Liver (tissue), 9 donors: ENCODE data around the gene NEDD4. TPM values are rescaled to one million over a fixed set of nuclear protein-coding genes. Genes with fewer than 3 reads are reported as not detected.

Experiments
- DNase-seq: peaks from one replicate; pipeline ENCODE4 v3.0.0-alpha.2; 2017; ENCODE audit warnings: low spot score
- H3K27ac ChIP-seq, 2 donors: one replicate each; pipeline ENCODE4 v1.7.0; 2013; ENCODE audit warnings: inconsistent platforms in 2 of 2, low read length in 2 of 2, control low read depth in 1 of 2, low read depth in 1 of 2, mild to moderate bottlenecking in 1 of 2
- H3K27me3 ChIP-seq, 4 donors: one replicate each; pipeline versions ENCODE4 v1.6.1 to v1.7.0; 2013; ENCODE audit warnings: low read length in 3 of 4, inconsistent platforms in 1 of 4, mild to moderate bottlenecking in 1 of 4, moderate library complexity in 1 of 4; ENCODE audit not compliant: control insufficient read depth in 4 of 4, insufficient read depth in 4 of 4
- H3K36me3 ChIP-seq, 4 donors: one replicate each; pipeline versions ENCODE4 v1.6.1 to v1.7.0; 2013; ENCODE audit warnings: low read length in 3 of 4, mild to moderate bottlenecking in 3 of 4, low read depth in 1 of 4, moderate library complexity in 1 of 4; ENCODE audit not compliant: control insufficient read depth in 4 of 4, insufficient read depth in 3 of 4
- H3K4me1 ChIP-seq, 4 donors: one replicate each; pipeline versions ENCODE4 v1.6.1 to v1.7.0; 2013; ENCODE audit warnings: low read length in 3 of 4, mild to moderate bottlenecking in 3 of 4, moderate library complexity in 1 of 4; ENCODE audit not compliant: control insufficient read depth in 4 of 4, insufficient read depth in 4 of 4
- H3K4me3 ChIP-seq, 3 donors: one replicate each; pipeline versions ENCODE4 v1.6.1 to v1.7.0; 2013; ENCODE audit warnings: low read length in 3 of 3, control low read depth in 1 of 3, low read depth in 1 of 3, mild to moderate bottlenecking in 1 of 3
- H3K9ac ChIP-seq, 2 donors: one replicate each; pipeline ENCODE4 v1.7.0; 2013; ENCODE audit warnings: low read length in 2 of 2, mild to moderate bottlenecking in 2 of 2, moderate library complexity in 2 of 2, control low read depth in 1 of 2, low read depth in 1 of 2
- H3K9me3 ChIP-seq, 4 donors: one replicate each; pipeline versions ENCODE4 v1.6.1 to v1.7.0; 2013; ENCODE audit warnings: low read length in 3 of 4; ENCODE audit not compliant: control insufficient read depth in 4 of 4
- CTCF ChIP-seq: fragments of 150-350 bp; IDR thresholded peaks from 2 replicates; pipeline ENCODE4 v1.5.1; 2017; ENCODE audit warnings: improper control_type of control experiment, low read depth, low read length; ENCODE audit not compliant: missing input control
- EGR1 ChIP-seq, 2 donors: IDR thresholded peaks; 2 replicates each; pipeline ENCODE4 v1.6.1; 2016 to 2018; ENCODE audit warnings: antibody characterized with exemption in 2 of 2, low read depth in 2 of 2
- FOXA1 ChIP-seq: IDR thresholded peaks from 2 replicates; pipeline ENCODE4 v1.6.1; 2016; ENCODE audit warnings: antibody characterized with exemption
- FOXA2 ChIP-seq: IDR thresholded peaks from 2 replicates; pipeline ENCODE4 v1.6.1; 2016; ENCODE audit warnings: antibody characterized with exemption
- GABPA ChIP-seq, 2 donors: IDR thresholded peaks in 1 of 2; conservative IDR thresholded peaks in 1 of 2; 2 replicates each; pipeline ENCODE4 v1.6.1; 2016; ENCODE audit warnings: antibody characterized with exemption in 2 of 2, mild to moderate bottlenecking in 1 of 2, moderate library complexity in 1 of 2
- HNF4A ChIP-seq, 2 donors: conservative IDR thresholded peaks; 2 replicates each; pipeline ENCODE4 v1.6.1; 2016; ENCODE audit warnings: antibody characterized with exemption in 2 of 2, mild to moderate bottlenecking in 2 of 2
- HNF4G ChIP-seq: IDR thresholded peaks from 2 replicates; pipeline ENCODE4 v1.6.1; 2016; ENCODE audit warnings: antibody characterized with exemption
- JUND ChIP-seq, 2 donors: IDR thresholded peaks; 2 replicates each; pipeline ENCODE4 v1.6.1; 2016; ENCODE audit warnings: antibody characterized with exemption in 2 of 2
- NR2F2 ChIP-seq: IDR thresholded peaks from 2 replicates; pipeline ENCODE4 v1.6.1; 2016; ENCODE audit warnings: antibody characterized with exemption
- RAD21 ChIP-seq, 2 donors: IDR thresholded peaks; 2 replicates each; pipeline ENCODE4 v1.6.1; 2016; ENCODE audit warnings: antibody characterized with exemption in 2 of 2, mild to moderate bottlenecking in 2 of 2
- REST ChIP-seq: IDR thresholded peaks from 2 replicates; pipeline ENCODE4 v1.6.1; 2016; ENCODE audit warnings: antibody characterized with exemption, mild to moderate bottlenecking
- RXRA ChIP-seq, 2 donors: IDR thresholded peaks; 2 replicates each; pipeline ENCODE4 v1.6.1; 2017 to 2018; ENCODE audit warnings: antibody characterized with exemption in 2 of 2, mild to moderate bottlenecking in 1 of 2
- SP1 ChIP-seq: IDR thresholded peaks from 2 replicates; pipeline ENCODE4 v1.6.1; 2018; ENCODE audit warnings: antibody characterized with exemption, mild to moderate bottlenecking
- TAF1 ChIP-seq: conservative IDR thresholded peaks from 2 replicates; pipeline ENCODE4 v1.6.1; 2016; ENCODE audit warnings: antibody characterized with exemption, mild to moderate bottlenecking
- YY1 ChIP-seq: IDR thresholded peaks from 2 replicates; pipeline ENCODE4 v1.6.1; 2016; ENCODE audit warnings: antibody characterized with exemption, mild to moderate bottlenecking
- WGBS: extraction: QIAGEN DNeasy Blood & Tissue Kit; methylation state at CpG from one replicate; pipeline ENCODE4 v1.1.7; 2013; 5-methylcytosine and 5-hydroxymethylcytosine counted together
- polyA plus RNA-seq, 2 donors: library from polyadenylated mRNA; stranded (reverse) in 1 of 2; unstranded in 1 of 2; fragments of 200-250 nt in 1 of 2; fragments of >200 nt in 1 of 2; fragmentation: Nextera tagmentation in 1 of 2; extraction: Ambion mirVana in 1 of 2; gene quantifications; one replicate each; pipeline versions ENCODE4 v1.2.1 to v1.2.3, GENCODE V29; 2013 to 2015
- total RNA-seq, 2 donors: library from RNA; depleted of rRNA; stranded (reverse); fragments of >200 nt; gene quantifications; one replicate each; pipeline ENCODE4 v1.2.3, GENCODE V29; 2014
- TF ChIP-seq, protein P1 (sequence below): IDR thresholded peaks from 2 replicates; pipeline ENCODE4 v1.6.1; 2016; ENCODE audit warnings: antibody characterized with exemption
- TF ChIP-seq, protein P2 (sequence below): IDR thresholded peaks from 2 replicates; pipeline ENCODE4 v1.6.1; 2016; ENCODE audit warnings: antibody characterized with exemption
- TF ChIP-seq, protein P3 (sequence below): IDR thresholded peaks from 2 replicates; pipeline ENCODE4 v1.6.1; 2016; ENCODE audit warnings: antibody characterized with exemption
- donor health status: healthy.
- donor health status: healthy.
- donor health status: healthy.
- donor health status: healthy.
- donor health status: healthy.

NEDD4 gene
- total and polyA plus RNA-seq, 4 donors = 9.1 to 17.5 (median 12.4) TPM

DNA sequence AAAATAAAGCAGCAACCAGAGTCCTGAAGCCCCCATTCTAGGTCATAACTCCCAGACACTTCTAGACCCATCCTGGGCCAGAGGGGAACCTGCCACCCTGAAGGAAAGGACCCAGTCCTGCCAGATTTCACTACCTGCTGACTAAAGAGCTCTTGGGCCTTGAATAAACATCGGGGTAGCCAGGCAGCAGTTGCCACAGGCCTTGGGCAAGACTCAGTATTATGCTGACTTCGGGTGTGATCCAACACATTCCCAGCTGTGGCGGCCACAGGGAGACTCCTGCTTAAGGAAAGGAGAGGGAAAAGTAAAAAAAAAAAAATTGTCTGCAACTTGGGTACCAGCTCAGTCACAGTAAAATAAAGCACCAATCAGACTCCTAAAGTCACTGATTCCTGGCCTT, 23.8 kb downstream of the NEDD4 start:
- H3K9me3 ChIP-seq = no peaks in the 10 kb centered on the region
- no peak for DNase-seq
- H3K27me3 ChIP-seq = no peaks in the 10 kb centered on the region
- H3K4me1 ChIP-seq = no peaks in the 10 kb centered on the region
- no peak overlapping the region for H3K4me3 ChIP-seq
- H3K36me3 ChIP-seq = peaks cover 0 to 2% (median 0%) of the 10 kb centered on the region in 4 donors
- WGBS = 85% methylated on average over 3 of the region's 3 CpGs
- no peak overlapping the region for H3K27ac ChIP-seq
- TF ChIP-seq NR2F2 (no peak), FOXA1 (no peak), RAD21 (IDR thresholded peaks at IDR 0.05) (no peak), JUND (IDR thresholded peaks at IDR 0.05) (no peak), TAF1 (no peak), FOXA2 (no peak), YY1 (no peak), REST (no peak), CTCF (no peak), EGR1 (IDR thresholded peaks at IDR 0.05; ENCODE audit: low read depth in 2 of 2) (no peak), RXRA (IDR thresholded peaks at IDR 0.05) (no peak), HNF4G (no peak), SP1 (no peak), HNF4A (conservative IDR thresholded peaks at IDR 0.05) (no peak), GABPA (IDR thresholded peaks at IDR 0.05 in 1 of 2, conservative IDR thresholded peaks at IDR 0.05 in 1 of 2) (no peak)
- TF ChIP-seq, protein P1, sequence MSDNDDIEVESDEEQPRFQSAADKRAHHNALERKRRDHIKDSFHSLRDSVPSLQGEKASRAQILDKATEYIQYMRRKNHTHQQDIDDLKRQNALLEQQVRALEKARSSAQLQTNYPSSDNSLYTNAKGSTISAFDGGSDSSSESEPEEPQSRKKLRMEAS = no peak
- TF ChIP-seq, protein P2, sequence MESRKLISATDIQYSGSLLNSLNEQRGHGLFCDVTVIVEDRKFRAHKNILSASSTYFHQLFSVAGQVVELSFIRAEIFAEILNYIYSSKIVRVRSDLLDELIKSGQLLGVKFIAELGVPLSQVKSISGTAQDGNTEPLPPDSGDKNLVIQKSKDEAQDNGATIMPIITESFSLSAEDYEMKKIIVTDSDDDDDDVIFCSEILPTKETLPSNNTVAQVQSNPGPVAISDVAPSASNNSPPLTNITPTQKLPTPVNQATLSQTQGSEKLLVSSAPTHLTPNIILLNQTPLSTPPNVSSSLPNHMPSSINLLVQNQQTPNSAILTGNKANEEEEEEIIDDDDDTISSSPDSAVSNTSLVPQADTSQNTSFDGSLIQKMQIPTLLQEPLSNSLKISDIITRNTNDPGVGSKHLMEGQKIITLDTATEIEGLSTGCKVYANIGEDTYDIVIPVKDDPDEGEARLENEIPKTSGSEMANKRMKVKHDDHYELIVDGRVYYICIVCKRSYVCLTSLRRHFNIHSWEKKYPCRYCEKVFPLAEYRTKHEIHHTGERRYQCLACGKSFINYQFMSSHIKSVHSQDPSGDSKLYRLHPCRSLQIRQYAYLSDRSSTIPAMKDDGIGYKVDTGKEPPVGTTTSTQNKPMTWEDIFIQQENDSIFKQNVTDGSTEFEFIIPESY = no peak
- TF ChIP-seq, protein P3, sequence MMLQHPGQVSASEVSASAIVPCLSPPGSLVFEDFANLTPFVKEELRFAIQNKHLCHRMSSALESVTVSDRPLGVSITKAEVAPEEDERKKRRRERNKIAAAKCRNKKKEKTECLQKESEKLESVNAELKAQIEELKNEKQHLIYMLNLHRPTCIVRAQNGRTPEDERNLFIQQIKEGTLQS = no peak
- no peak overlapping the region for H3K9ac ChIP-seq
